Measurements from ENCODE around the gene VAPA.

VAPA gene

DNA sequence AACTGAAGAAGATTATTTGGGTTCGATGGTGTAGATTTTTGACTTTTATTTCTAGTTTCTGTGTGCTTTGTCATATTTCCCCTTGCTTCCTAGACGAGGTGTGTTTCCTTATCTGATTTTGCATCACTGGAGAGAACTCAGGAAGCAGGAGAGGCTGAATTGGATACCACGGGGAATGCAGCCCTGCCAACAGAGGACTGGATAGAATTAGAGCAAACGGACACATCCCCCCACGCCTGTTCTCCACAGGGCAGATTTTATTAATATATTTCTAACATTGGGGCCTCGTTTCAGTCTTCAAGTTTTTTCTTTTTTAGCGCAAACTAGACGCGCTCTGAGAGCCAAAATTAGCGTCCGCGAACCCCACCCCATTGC lies 678 bp upstream of the VAPA start:
- peak in 1 of 58 donors; percentile 58 for DNase-seq

DNA sequence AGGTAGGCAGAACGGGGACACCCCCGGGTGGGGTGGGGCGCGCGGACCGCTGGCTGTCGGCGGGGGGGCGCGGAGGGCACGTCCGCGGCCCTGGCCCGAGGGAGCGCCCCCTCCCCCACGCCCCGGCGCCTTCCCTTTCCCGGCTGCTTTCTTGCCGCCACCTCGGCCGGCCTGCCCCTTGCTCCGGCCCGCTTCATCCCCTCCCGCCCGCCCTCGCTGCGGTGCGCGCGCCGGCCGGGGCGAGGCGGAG lies 443 bp downstream of the VAPA start:
- DNase-seq, result no peak

DNA sequence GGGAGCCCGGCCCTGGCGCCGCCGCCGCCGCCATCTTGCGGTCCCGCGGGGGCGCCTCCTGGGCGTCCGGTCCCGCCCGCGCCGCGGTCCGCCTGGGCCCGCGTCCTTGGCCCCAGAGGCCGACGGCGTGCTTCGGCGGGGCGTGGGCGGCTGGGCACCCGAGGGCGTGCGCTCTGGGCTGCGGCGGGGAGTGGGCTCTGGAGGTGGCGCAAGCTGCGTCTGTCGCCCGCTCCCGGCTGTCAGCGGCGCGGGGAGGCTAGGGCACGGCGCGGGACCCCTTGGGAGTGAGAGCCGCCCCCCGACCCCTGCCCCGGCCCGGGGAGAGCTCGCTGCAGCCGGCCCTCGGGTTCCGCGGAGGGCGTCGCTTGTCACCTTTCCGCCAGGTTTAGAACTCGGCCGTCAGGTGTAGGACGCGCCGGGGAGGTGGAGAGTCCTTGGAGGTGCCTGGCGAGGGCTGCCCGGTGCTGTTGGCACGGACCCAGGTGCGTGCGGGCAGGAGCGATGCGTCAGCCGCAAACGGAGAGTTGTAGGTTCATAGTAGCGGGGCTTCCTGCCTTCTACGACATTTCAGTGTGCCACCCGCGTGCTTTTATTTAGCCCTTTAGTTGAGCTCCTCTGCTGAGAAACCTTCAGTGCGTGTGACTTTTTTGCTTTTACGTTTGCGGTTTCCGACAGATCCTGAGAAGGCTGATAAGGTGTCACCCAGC lies 921 bp downstream of the VAPA start:
- DNase-seq, result peak in 38 of 58 donors; percentile 4 to 60 (median 26)

DNA sequence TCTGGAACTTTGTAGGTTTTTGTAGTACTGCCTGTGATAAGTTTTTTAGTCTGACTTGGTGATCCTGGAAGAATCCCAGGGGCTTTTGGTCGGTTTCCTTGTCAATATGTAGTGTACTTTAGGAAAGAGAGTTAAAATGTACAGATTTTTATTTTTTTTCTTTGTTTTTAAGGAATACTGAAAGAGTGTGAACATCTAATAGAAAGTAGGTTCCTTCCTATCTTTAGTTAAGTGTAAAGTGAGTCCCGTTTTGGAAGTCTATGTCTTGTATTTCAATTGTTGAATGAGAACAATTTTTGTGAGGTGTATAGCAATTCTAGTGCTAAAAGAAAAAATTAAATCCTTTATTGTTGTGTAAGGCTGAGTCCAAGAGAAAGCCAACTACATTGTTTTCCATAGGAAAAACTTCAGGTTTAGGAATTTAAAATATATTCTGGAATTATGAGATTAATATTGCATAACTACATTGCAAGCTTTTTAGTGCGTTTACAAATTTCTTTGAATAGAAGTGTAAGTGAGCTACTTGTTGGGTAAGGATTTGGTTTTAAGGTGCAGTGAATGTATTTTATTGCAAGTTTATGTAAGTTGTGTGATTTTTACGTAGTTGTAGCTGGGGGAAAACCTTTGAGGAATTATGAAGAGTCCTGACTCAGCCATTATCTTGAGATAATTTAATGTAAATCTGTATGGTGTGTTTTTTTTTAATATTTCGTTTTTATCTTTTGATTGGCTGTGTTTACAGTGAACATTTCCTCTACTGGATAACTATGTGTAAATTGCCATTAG lies 1.7 kb downstream of the VAPA start:
- no peak for DNase-seq

DNA sequence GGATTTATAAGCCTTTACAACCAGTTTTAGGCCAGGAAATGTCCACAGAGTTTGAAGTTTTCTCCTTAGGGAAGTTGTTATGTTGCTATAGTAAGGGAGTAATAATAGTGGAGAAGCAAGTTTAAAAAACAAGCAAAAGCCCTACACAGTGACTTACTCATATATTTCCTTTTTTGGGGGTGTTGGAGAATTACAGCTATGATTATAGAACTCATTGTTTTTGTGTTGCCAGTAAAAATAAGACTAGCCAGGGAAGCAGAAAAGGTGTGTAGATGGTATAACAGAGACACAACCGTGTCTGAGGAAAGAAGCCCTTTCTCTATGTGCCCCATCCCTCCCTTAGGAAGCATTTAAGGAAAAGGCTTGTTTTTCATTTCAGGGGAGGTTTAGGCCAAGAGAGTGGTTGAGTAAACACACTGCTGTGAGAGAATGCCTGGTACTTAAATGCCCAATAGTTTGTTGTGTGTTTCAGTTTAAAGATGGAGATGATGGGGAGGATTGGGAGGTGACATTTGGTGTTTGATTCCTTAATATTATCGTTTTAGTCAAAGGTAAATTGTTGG lies 2.3 kb downstream of the VAPA start:
- no peak for DNase-seq

DNA sequence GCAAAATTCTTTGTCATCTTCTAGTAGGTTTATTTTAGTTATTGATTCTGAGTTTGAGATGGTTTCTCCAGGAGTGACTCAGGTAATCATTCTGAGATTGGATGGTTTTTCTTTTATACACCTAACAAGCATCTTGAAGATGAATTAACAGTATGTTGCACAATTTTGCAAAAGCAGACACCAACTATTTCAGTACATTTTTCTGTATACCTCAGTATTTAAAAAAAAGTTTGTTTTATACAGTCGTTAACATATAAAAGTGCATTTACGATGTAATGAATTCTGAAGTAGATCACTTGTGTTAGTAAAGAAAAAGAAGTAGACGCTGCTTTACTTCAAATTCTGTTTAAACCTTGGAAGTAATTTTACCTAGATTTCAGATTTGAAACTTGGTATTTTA lies 3.0 kb downstream of the VAPA start:
- DNase-seq, result no peak

DNA sequence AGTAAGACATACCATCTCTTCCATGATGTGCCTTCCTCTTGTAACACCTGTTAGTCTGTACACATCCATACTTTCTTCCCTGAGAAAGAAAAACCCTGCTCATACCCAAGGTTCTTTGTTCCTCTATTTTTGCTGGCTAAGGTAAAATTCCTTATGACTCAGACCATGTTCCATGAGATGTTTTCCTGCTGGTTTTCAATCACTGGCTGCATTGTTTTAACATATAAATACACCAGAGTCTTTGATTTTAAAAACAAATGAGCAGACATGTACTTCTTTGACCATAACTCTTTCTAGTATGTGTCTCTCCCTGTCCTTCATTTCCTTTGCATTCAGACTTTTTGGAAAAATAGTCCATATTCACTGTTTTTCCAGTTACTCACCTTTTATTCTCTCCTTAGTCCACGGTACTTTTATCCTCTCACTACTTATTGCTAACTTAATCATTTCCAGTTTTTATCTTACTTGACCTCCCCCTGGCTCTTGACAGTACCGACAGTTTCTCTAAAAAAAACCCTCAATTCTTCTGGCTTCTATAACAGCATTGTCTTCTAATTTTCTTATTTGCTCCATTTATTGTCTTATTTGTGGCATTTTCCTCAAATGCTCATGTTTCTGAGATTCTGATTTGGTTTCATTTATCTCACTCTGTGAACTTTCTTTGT lies 4.3 kb downstream of the VAPA start:
- DNase-seq, result no peak

DNA sequence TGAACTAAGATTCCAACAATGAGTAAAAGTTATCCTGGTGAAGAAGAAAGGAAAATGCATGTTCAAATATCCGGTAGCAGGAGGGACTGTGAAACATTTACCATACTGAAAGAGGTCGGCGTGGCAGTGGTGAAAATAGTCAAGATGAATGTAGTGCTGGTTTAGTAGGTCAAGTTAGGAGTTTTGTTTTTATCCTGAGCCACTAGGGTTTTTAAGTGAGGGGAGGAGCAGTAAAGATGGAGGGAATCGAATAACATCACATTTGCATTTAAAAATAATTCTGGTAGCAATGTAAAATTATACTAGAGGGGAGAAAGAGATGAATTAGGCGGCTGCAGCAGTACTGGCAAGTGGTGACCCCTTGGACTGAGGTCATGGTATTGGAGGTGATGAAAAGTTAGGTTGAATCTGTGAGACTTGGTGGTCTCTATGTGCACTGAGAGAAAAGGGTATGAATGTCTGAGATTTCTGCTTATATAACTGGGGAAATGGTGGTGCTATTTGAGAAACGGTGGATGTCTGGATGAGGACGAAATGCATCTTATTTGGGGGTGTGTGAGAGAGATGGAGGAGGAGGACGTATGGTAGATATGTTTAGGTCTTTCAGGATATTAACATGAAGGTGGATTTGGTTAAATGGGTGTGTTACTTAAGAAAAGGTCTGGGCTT lies 5.9 kb downstream of the VAPA start:
- no peak for DNase-seq

DNA sequence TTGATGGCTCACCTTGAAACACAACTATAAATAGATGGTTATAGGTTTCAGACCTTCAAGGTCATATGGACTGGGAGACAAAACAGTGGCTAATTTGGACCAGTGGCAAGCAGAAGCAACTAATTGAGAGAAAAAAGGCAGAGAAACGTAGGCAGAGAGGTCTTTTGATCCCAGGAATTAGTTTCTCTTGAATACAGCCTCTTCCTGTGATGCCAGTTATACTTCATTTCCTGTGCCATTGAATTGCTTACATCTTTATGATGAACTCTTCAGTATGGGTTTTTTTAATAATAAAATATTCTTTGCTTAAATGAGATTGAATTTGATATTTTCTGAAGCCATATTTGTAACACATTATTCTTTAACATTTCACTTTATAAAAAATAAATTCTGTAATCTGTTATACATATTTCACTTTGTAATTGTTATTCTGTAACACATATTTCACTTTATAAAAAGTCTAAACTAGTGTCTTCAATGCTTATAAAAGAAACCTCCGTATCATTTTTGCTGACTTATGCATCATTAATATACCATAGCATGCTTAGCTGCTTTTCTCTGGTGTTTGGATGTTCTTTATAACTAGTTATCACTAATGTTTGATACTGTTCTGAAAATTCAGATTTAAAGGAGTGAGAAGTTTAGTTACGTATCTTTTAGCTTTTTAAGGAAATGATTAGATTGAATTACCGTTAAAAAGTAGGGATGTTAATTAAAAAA lies 8.9 kb downstream of the VAPA start:
- no peak for DNase-seq

DNA sequence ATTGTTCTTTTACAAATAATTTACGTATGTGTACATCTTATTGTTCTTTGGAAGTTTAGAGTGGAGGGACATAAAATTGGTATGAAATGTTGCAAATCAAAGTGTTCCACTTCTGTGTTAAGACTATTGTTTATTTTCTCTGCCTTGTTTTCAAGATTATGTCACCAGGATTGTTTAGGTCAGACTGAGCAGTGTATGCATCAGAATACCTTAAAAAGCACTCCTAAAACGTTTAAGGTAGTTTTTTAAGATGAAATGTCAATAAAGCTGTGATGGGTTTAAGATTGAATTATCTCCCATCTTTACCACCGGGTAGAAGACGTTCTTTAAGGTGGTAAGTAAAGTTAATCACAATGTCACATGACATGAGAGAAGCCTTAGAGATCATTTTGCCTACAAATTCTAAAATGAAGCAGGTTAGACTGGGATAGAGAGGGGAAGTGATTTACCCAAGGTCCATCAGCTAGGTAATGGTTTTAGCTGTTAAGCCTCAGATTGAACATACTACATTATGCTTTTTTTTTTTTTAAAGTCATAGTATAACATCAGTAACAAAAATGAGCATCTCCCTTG lies 10.6 kb downstream of the VAPA start:
- DNase-seq, result no peak

DNA sequence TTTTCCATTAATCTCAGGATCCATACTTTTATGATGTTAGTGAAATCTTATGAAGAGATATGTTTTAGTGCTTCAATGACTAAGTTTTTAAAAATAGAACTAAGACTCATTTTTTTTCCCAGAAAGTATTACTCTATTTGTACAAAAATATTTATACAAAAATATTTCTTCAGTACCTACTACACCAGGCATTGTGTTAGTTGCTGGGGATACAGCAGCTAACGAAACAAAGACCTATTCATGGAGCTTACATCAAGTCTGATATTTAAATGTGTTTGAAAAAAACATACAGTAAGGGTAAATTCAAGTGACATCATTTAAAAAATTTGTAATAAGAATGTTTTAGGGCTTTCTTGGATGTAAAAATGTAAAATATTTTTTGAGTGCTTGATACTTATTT lies 11.6 kb downstream of the VAPA start:
- no peak for DNase-seq

DNA sequence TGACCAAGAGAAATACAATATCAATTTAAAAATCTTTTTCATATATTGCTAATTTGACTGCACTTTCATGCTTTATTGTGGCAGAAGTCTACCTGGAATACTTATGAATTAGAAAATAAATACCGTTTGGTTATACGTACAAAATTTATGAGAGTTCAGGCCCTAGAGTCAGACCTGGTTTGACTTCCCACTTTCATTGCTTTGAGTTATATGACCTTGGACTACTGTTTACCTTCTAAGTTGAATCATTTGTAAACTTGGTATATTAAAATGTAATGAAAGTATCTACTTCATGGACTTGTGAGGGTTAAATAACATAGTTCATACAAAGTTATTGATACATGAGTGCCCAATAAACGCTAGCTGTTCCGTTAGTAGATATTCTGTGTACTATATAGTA lies 12.0 kb downstream of the VAPA start:
- no peak for DNase-seq

DNA sequence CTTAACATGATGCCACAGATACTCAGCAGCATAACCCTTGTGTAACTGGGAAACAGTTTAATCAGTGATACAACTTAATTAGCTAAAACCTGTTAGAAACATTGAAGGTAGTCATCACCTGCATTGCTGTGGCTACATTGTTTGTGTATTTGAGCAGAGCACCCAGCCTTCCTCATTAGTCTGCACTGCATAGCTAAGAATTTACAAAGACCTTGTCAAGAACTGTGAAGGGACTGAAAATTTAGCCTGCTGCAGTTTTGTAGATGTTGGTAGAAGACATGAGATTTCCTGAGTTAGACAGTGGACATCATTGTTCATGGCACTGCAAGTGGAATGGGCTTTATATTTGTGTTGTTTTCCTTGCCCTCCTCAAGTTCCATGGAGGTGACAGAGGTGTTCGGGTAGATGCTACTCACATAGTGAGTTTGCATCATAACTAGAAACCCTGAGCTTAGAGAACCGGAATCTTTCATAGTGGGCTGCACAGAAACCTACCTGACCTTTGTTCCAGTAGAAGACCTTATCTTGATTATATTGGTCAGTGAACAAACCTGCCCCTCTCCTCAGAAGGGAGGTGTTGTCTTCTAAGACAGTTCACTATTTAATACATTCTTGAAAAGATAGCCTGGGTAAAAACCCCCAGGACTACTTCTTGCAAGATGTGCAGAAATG lies 12.5 kb downstream of the VAPA start:
- no peak for DNase-seq

DNA sequence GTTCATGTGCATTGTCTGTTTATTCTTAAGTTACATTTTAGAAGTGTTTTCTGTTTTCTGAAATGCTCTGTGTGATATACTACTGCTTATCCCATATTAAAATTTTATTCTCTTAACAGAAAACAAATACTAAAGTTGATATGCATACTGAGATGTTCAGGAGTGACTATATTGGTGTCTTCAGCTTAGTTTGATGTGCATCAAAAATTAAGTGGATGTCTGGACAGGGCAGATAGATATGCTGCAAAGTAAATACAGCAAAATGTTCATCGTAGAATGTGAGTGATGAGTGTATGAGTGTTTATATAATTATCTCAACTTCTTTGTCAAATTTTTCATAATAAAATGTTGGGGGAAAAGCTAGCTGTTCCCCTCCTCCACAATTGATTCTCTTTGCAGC lies 13.2 kb downstream of the VAPA start:
- no peak for DNase-seq

DNA sequence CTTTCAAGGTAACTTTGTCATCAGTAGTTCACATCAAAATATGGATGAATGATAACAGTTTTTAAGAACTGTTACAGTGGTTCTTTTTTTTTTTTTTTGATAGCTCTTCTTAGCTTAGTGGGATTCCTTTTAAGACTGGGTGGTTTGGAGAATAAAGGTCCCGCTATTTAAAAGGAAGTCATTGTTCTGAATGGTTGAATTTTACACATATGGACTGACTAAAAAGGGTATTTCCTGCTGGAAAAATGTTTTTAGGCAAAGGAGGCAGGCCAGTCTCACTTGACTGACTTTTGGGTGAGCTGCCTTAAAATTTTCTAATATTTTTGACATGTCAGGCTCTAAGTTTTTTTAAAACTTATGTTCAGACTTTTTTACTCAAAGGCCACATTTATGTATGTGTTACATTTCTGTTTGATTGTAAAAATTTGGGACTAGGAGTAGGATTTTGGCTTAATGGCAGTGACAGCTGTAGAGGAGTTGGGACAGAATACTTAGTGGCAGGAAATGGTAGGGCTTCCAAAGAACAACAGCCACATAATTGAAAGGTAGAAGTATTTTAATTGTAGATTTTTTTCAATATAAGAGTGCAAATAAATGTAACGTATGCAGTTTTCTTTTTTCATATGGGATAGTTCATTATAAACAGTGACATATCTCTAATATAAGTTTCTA lies 13.7 kb downstream of the VAPA start:
- no peak for DNase-seq

DNA sequence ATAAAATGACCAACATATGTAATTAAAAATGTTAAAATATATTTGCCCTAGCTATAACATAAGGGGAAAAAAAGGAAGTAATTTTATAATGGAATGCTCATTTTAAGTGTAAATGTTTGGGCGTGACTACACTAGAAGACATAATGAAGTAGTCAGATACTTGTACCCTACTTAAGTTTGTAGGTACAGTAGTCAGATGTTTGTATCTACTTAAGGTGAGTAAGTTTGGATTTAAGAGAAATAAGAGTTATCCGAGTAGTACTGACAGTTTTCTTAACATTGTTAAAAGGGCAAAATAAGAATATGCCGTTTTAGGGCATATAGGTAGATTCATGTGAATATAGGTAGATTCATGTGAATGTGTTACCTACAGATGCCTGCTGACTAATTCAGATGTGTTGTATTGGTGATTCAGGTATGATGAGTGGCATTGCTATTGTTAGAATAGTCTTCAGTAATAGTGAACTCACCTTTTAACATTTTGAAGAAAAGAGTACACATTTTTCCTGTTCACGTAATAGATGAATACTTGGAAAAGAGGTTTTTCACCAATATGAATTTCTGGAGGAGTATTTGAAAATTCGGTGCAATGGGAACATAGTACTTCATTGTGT lies 14.9 kb downstream of the VAPA start:
- no peak for DNase-seq

DNA sequence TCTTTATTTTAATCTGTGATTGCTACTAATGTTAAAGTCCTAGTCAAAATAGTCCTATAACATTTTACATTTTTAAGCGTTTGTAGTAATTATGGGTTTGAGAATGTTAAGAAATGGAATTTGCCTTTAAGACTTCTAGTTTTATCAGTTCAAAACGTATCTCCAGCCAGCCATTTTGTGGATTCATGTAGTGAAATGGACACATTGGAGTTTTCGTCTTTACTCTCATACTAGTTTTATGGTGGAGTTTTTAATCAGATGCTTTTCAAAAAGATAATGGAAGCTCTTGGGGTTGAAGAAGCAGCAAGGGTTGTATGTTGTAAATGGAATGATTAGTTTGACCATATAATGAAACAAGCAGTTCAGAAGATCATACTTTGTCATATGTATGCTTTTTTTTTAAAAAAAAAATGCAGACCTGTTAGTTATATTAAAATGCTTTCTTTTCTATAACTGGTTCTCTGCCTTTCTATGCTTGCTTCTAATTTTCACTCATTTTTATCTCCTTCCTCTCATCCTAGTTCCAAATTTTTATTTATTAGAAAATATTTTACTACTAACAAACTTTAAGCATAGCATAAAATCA lies 16.6 kb downstream of the VAPA start:
- DNase-seq, result no peak

DNA sequence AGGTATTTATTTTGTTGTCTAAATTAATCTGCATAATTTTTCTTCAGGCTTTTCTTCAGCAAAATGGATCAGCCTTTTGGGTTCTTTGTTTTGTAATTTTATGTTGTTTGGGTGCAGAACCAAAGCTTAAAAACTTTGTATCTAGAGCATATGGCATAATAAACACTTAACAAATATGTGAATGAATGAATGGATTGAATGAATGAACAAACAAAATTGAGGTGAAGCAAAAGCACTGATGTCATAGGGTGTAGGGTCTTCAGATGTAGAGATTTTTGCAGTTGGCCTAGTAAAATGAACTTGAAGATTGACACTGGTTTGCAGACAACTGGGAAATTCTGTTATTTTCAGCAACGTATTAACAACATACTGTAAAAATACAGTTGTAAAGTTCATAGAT lies 17.3 kb downstream of the VAPA start:
- no peak for DNase-seq

DNA sequence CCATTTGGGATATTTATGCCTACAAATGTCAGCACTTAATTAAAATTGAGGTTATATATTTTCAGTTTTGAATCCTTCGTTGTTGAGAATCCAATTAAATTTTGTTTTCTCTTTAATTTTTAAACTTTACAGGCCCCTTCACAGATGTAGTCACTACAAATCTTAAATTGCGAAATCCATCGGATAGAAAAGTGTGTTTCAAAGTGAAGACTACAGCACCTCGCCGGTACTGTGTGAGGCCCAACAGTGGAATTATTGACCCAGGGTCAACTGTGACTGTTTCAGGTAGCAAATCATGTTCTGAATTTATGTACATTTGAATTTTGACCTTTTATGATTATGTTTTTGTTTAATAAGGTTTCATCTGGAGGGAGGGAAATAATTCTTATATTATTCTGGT lies 17.9 kb downstream of the VAPA start:
- no peak for DNase-seq
